UCSD-AML1 (cell line): ENCODE results near the gene MRPS12.

ENCODE experiments used
- DNase-seq: peaks from one replicate; lab custom pipeline; 2025; ENCODE audit not compliant: unreplicated experiment; lab: John Stamatoyannopoulos, UW

MRPS12 gene

DNA sequence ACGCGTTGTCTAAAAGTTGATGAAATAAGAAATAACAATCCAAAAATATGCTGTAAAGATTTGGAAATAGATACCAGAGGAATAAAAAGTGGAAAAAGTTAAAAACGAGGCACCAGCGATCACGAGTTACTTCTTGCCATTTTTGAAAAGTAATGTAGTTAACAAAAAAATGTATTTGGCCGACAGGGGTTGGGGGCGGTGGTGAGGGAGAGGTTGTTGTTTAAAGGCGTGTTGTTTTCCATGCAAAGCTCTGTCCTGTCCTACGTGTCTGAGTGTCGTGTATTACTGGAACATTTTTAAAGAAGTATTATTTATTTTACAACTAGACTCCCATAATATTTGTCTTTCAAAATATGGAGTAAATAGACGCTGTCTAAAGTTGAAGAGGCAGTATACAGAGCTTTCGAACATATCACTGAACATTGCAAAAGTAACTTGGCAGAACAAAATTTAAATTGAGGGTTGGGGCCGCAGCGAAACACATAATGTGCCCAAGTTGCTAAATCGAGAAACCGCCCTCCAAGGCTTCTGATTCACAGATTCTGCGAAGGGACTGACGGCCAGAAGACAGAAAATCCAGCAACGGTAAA lies 44.0 kb downstream of the MRPS12 start:
- DNase-seq: no peak

DNA sequence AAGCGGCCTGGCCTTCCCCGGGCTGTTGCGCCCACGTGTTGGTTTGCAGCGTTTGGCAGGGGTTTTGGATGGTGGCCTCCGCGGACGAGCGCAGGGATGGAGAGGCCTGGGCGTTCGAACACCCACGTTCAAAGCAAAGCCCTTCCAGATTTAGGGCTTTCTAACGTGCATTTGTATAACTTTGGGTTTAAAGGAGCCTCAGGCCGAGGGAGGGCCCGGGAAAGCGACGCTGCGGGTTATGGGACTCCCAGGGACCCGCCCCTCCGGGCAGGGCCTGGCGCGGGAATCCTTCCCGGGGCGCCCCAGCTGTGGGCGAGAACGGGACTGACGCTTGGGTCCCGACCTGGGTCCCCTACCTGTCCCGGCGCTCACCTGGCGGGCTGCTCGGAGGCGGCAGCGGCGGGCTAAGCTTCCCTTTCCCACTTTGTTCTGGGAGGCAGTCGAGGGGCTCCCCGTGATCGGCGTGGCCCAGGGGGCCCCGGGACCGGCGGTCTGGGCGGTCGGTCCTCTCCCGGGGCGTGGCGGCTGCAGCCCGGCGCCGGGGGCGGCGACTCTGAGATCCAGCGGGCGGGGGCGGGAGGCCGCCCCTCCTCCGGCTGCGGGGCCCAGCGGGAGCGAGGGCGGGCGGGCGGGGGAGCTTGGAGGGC lies 44.6 kb downstream of the MRPS12 start, which contains the start of gene FBXO17:
Gene FBXO17, minus strand, starts transcription at position 529 of the 647 bp plus-strand sequence. CDS start 25,423 bp downstream, outside the sequence.
- DNase-seq: no peak

DNA sequence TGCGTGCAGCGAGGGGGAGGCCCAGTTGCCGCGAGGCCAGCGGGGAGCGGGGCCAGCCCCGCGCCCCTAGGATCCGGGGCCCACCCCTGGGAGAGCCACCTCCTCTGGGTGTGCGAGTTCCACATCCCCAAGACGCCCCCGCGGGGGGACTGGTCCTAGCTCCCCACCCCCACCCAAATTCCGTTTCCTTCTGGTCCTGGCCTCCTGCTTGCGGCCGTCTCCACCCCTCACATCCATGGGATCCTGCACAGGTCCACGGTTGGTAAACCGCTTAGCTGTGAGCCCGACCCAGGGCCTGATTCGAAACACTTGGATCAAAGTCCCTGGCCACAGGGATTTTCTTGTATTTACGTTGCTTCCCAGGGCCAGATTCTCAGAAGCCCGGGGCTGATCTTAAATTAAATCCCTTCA lies 45.1 kb downstream of the MRPS12 start:
- no peak for DNase-seq

DNA sequence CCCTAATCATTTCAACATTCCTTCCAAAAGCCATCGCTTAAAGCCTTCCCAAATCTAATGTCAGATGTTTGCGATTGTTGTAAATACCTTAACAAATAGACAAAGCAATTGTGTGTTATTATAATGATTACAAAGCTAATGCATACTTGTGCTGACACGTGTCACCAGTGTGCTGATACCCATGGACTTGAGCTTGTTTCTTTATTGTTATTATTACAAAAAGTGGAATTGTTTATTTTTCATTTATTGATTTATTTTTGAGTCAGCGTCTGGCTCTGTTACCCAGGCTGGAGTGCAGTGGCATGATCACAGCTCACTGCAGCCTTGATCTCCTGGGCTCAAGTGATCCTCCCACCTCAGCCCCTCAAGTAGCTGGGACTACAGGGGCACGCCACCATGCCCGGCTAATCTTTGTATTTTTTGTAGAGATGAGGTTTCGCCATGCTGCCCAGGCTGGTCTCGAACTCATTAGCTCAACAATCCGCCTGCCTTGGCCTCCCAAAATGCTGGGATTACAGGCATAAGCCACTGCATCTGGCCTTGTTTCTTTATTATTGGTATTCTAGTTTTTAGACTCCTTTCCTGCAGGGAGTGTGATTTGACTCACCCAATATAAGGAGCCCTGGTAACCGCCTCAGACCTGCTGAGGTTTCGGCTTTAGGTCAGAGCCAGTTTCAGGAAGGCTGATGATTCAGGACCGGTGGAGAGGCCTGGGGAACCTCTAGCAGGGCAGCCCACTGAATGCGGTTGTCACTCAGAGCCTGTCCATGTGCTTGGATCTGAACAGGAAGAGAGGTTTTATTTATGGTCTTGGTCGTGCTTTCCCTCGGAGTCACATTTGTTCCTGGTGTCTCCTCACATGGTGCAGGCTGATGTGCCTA lies 46.9 kb downstream of the MRPS12 start:
- DNase-seq: peak; percentile 29

DNA sequence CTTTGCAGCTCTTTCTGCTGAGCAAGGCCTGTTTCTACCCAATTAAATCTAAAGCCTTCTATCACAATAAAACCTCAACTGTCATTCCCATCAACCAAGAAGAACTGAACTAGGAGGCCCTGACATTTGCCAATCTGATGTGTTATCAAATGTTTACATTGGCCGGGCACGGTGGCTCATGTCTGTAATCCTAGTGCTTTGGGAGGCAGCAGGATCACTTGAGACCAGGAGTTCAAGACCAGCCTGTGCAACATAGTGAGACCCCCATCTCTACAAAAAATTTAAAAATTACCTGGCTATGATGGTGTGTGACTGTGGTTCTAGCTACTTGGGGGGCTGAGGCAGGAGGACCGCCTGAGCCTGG lies 47.6 kb downstream of the MRPS12 start:
- no peak for DNase-seq

DNA sequence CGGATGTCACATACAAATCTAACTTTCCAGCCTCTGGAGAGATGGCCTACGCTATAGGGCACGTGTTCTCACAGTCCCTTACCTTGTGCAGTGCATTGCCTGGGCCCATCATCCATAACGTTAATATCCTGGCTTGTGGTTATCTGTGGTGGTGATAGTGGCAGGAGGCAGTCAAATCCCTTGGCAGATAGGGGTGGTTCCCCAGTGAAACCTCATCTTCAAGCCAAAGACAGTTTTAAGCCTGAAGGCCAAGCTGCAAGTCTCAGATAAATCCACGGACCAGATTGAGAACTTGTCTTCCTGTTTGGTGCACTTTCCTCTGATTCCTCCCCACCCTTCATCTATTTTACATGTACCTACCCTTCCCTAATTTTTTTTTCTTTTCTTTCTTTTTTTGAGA lies 49.1 kb downstream of the MRPS12 start:
- no peak for DNase-seq

DNA sequence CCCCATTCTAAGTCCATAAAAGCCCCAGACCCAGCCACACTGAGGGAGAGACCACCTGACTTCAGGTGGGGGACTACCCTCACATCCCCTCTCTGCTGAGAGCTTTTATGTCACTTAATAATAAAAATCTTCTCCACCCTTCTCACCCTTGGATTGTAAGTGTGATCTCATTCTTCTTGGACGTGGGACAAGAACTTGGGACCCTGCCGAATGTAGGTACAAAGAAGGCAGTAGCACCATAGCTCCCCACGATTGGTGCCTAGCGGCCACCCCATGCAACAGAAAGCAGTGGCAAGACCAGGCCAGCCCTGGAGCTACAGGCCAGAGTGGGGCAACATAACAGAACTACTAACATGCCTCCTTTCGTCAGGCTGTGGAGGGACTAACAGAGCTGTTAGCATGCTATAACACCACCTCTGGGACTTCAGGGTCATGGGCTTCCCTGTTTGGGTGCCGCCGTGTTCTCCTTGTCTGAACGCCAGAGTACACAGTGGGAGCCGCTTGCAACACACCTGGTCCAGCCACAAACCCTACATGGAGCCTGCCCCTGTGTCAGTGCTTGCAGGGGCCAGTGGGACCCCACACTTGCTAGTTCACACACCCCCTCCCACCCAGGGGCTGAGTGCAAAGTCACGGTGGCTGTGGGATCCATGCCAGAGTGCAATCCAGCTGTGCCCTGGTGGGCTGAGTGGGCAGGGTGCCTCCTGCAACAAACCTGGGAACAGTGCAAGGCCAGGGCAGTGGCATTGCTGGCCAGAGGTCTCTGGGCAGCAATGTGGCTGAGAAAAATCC lies 50.0 kb downstream of the MRPS12 start:
- DNase-seq: no peak
